Small intestine (tissue), 7 donors: ENCODE results near the gene GBF1. TPM values are rescaled to one million over a fixed set of nuclear protein-coding genes. Genes with fewer than 3 reads are reported as not detected.

ENCODE experiments used
- DNase-seq, 2 donors: peaks; one replicate each; pipeline versions ENCODE4 v3.0.0 to v3.0.0-alpha.2; 2013
- FAIRE-seq: peaks from 2 replicates; lab custom pipeline; 2012; peaks lifted over from hg19 to GRCh38; lab: Jason Lieb, UNC
- H3K27ac ChIP-seq, 3 donors: one replicate each; pipeline ENCODE4 v1.5.1; 2013; ENCODE audit warnings: low read length in 2 of 3, mild to moderate bottlenecking in 2 of 3, control low read depth in 1 of 3, inconsistent platforms in 1 of 3, low read depth in 1 of 3, moderate library complexity in 1 of 3
- H3K27me3 ChIP-seq, 3 donors: one replicate each; pipeline ENCODE4 v1.6.1; 2013; ENCODE audit warnings: low read length in 3 of 3, inconsistent platforms in 1 of 3; ENCODE audit not compliant: control insufficient read depth in 3 of 3, insufficient read depth in 3 of 3
- H3K36me3 ChIP-seq, 3 donors: one replicate each; pipeline ENCODE4 v1.6.1; 2013; ENCODE audit warnings: low read length in 3 of 3, inconsistent platforms in 1 of 3, low read depth in 1 of 3, mild to moderate bottlenecking in 1 of 3, moderate library complexity in 1 of 3; ENCODE audit not compliant: control insufficient read depth in 3 of 3, insufficient read depth in 2 of 3
- H3K4me1 ChIP-seq, 3 donors: one replicate each; pipeline ENCODE4 v1.6.1; 2013; ENCODE audit warnings: low read length in 2 of 3, inconsistent platforms in 1 of 3, low read depth in 1 of 3, mild to moderate bottlenecking in 1 of 3, moderate library complexity in 1 of 3; ENCODE audit not compliant: control insufficient read depth in 3 of 3, insufficient read depth in 2 of 3
- H3K4me3 ChIP-seq, 3 donors: one replicate each; pipeline ENCODE4 v1.5.1; 2013; ENCODE audit warnings: low read length in 3 of 3, control low read depth in 1 of 3, inconsistent platforms in 1 of 3, low read depth in 1 of 3, mild to moderate bottlenecking in 1 of 3, moderate library complexity in 1 of 3
- H3K9me3 ChIP-seq, 2 donors: one replicate each; pipeline ENCODE4 v1.6.1; 2013; ENCODE audit warnings: low read depth in 1 of 2, low read length in 1 of 2; ENCODE audit not compliant: control insufficient read depth in 2 of 2, insufficient read depth in 1 of 2
- WGBS, 3 donors: extraction: QIAGEN DNeasy Blood & Tissue Kit; methylation state at CpG; one replicate each; pipeline ENCODE4 v1.1.7; 2013; 5-methylcytosine and 5-hydroxymethylcytosine counted together
- polyA plus RNA-seq, 4 donors: library from polyadenylated mRNA; stranded (reverse) in 3 of 4; unstranded in 1 of 4; fragments of 200-250 nt in 3 of 4; fragments of 120-200 nt in 1 of 4; gene quantifications; one replicate each; pipeline versions ENCODE4 v1.2.1 to v1.2.3, GENCODE V29; 2013
- donor health status: healthy with polysubstance abuse.
- donor health status: control.
- donor health status: control.
- donor health status: Bipolar disorder and iron deficiency.
- donor health status: healthy.

Gene GBF1
- polyA plus RNA-seq, 4 donors: 13.2 to 53.0 (median 18.4) TPM

DNA sequence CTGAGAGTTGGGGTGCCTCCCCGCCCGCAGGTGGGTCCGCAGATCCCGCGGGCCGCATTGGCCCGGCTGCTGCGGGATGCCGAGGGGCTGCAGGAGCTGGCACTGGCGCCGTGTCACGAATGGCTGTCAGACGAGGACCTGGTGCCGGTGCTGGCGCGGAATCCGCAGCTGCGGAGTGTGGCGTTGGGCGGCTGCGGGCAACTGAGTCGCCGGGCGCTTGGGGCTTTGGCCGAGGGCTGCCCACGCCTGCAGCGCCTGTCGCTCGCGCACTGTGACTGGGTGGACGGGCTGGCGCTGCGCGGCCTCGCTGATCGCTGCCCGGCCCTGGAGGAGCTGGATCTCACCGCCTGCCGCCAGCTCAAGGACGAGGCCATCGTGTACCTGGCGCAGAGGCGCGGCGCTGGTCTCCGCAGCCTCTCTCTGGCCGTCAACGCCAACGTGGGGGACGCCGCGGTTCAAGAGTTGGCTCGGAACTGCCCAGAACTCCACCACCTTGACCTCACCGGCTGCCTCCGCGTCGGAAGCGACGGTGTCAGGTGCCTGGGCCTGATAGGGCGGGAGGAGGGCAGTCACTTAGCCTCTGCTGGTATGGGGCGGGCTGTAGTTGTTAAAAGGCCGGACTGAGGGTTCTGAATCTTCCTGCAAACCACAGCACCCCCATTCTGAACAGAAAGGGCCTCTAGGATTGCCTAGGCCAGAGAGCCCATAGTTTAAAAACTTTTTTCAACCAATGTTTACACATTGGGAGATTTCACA lies 176.6 kb downstream of the GBF1 start:
- Histone ChIP-seq H3K27me3 (peaks cover 0 to 11% (median 2%) of the 10 kb centered on the region in 3 donors), H3K9me3 (no peaks in the 10 kb centered on the region), H3K4me3 (peak overlapping the region; percentile 75 to 82 (median 81)), H3K4me1 (peaks cover 4 to 50% (median 5%) of the 10 kb centered on the region in 3 donors), H3K36me3 (peaks cover 0 to 38% (median 4%) of the 10 kb centered on the region in 3 donors), H3K27ac (peak overlapping the region; percentile 83 to 92 (median 88))
- peak; percentile 62 to 71 for DNase-seq
- 1% methylated on average over 50 to 62 of the region's 62 CpGs for WGBS, 3 donors
- FAIRE-seq: no peak

DNA sequence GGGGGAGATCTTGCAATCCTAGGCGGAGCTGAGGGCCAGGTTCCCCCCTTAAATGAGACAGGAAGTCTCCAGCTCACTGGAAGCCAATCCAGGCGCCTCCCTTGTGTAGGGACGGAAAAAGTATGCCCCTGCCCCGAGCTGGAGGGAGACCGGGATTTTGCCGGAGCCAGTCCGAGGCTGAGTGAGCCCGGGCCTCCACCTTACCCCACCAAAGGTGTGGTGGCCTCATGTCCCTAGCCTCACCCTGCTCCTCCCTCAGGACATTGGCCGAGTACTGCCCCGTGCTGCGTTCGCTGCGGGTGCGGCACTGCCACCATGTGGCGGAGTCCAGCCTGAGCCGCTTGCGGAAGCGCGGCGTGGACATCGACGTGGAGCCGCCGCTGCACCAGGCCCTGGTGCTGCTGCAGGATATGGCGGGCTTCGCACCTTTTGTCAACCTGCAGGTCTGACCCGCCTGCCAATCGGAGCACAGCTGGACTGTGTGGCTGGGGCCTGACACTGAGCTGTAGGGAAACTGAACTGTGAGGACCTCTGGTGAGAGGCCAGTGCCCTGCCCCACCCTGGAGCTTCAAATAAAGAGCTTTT lies 177.3 kb downstream of the GBF1 start:
- peaks cover 0 to 11% (median 2%) of the 10 kb centered on the region in 3 donors for H3K27me3 ChIP-seq
- no peaks in the 10 kb centered on the region for H3K9me3 ChIP-seq
- H3K4me1 ChIP-seq: peaks cover 4 to 43% (median 5%) of the 10 kb centered on the region in 3 donors
- DNase-seq (peak; percentile 88 to 92), FAIRE-seq (no peak)
- peak overlapping the region; percentile 83 to 92 (median 88) for H3K27ac ChIP-seq
- WGBS, 3 donors: 2 to 9% (median 9%) methylated on average over 25 to 28 of the region's 28 CpGs
- peaks cover 0 to 38% (median 4%) of the 10 kb centered on the region in 3 donors for H3K36me3 ChIP-seq
- peak overlapping the region; percentile 75 to 82 (median 81) for H3K4me3 ChIP-seq

DNA sequence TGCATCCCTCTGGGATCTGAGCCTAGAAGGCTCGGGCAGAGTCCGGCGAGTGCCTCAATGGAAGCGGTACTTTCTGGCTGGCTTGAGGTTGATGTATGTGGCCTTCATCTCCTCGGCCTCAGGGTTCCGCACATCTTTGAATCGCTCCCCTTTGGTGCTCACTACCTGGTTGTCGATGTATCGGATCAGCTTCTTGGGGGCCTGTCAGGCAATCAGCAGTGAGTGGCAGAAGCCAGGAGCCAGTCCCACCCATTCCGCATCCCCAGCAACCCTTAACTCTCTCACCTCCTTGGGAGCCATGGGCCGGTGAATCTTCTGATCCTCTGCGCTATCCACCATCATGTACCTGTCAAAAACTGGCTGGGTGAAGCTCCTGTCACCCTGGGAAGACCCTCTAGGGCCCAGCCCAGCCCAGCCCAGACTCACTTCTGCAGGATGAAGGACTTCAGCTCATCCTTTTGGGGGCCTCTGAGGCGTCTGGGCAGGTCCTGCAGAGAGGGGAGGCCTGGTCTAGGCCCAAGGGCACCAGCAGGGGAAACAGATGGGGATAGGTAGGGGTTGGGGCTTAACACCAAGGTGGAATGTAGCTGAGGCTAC lies 178.1 kb downstream of the GBF1 start:
- FAIRE-seq (no peak), DNase-seq (no peak)
- peaks cover 0 to 7% (median 0%) of the 10 kb centered on the region in 3 donors for H3K27me3 ChIP-seq
- peaks cover 0 to 43% (median 4%) of the 10 kb centered on the region in 3 donors for H3K36me3 ChIP-seq
- no peak overlapping the region for H3K27ac ChIP-seq
- peak overlapping the region in 2 of 3 donors; percentile 81 to 82 for H3K4me3 ChIP-seq
- H3K9me3 ChIP-seq: no peaks in the 10 kb centered on the region
- 91 to 96% (median 93%) methylated on average over 13 of the region's 13 CpGs for WGBS, 3 donors
- peaks cover 4 to 35% (median 5%) of the 10 kb centered on the region in 3 donors for H3K4me1 ChIP-seq

DNA sequence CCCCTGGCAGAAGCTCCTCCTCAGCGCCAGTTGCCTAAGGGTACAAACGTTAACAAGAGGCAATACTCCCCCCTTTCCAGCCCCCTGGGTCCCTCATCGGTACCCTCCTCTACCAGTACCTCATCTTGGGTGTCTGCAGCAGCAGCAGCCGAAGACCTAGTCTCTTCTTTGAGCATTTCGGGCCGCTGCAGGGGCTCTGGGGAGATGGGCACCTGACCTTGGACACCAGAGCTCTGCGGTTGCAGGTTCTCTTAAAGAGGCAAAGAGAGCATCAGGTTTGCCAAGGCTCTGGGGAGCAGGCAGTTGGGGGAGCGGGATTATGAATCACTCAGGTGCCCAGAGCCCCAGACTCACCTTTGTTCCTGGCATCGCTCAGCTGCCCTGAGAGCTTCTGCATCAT lies 178.8 kb downstream of the GBF1 start:
- H3K4me1 ChIP-seq: peaks cover 4 to 29% (median 5%) of the 10 kb centered on the region in 3 donors
- 83 to 92% (median 89%) methylated on average over 9 of the region's 9 CpGs for WGBS, 3 donors
- peaks cover 0 to 2% (median 0%) of the 10 kb centered on the region in 3 donors for H3K27me3 ChIP-seq
- H3K27ac ChIP-seq: no peak overlapping the region
- DNase-seq (no peak), FAIRE-seq (no peak)
- no peak overlapping the region for H3K4me3 ChIP-seq
- H3K36me3 ChIP-seq: peaks cover 0 to 44% (median 4%) of the 10 kb centered on the region in 3 donors
- no peaks in the 10 kb centered on the region for H3K9me3 ChIP-seq

DNA sequence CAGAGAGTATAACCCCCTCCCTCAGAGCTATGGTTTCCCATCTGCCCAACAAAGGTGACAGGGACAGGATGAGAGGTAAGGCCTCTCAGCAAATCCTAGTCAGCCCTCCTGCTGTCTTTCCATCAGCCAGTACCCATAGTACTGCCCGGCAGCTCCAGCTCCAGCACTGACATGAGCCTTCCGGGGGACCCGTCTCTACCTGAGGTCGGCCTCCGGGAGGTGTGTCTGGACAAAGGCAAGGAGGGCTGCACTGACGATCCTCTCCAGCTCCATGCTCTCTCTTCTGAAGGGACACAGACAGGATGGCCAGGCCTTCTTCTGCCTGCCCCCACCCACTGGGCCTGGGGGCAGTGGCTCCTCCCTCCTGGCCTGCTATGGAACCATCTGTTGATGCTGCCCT lies 179.6 kb downstream of the GBF1 start:
- Histone ChIP-seq H3K4me3 (no peak overlapping the region), H3K27ac (no peak overlapping the region), H3K27me3 (no peaks in the 10 kb centered on the region), H3K9me3 (no peaks in the 10 kb centered on the region), H3K36me3 (peaks cover 0 to 49% (median 4%) of the 10 kb centered on the region in 3 donors), H3K4me1 (peaks cover 3 to 22% (median 4%) of the 10 kb centered on the region in 3 donors)
- FAIRE-seq: no peak
- WGBS, 3 donors: 88 to 95% (median 89%) methylated on average over 6 of the region's 6 CpGs
- no peak for DNase-seq

DNA sequence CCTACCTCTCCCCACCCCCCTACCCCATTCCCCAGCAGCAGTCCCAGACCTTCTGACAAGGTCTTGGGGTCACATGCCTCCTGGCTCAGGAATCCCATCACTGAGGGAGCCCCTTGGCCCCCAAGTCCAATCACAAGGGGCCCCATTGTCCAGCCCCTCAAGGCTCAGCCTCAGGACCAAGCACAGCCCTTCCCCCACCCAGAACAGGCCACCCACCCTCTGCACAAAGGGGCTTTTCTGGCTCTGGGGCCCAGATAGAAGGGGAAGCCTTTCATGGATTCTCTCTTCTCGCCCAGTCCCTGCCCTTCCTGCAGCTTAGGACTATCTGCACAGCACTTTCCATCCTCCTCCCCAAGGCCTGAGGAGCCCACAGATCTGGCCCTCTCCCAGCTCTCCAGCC lies 180.1 kb downstream of the GBF1 start:
- Histone ChIP-seq H3K27ac (no peak overlapping the region), H3K4me1 (peaks cover 0 to 18% (median 0%) of the 10 kb centered on the region in 3 donors), H3K4me3 (no peak overlapping the region), H3K27me3 (no peaks in the 10 kb centered on the region), H3K9me3 (no peaks in the 10 kb centered on the region), H3K36me3 (peaks cover 0 to 49% (median 4%) of the 10 kb centered on the region in 3 donors)
- WGBS, 3 donors: 86 to 100% (median 100%) methylated on average over 1 of the region's 1 CpG
- DNase-seq (no peak), FAIRE-seq (no peak)

DNA sequence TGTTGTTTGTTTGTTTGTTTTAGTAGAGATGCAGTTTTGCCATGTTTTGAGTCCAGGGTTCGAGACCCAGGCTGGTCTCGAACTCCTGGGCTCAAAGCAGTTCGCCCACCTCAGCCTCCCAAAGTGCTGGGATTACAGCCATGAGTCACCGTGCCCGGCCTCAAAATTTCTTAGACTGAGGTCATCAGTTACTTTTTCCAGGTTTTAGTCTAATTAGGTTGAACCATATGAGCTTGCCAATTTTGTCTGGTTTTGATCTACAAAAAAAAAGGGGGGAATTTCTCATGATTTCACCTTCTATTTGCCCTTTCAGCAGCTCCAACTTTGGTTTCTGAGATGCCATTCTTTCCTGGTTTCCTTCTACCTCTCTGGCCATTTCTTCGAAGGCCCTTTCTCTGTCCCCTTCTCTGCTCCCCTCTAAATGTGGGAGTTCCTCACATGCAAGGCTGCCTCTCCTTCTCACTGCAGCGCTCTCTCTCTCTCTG lies 181.5 kb downstream of the GBF1 start:
- no peaks in the 10 kb centered on the region for H3K9me3 ChIP-seq
- FAIRE-seq (no peak), DNase-seq (no peak)
- peaks cover 0 to 23% (median 0%) of the 10 kb centered on the region in 3 donors for H3K4me1 ChIP-seq
- no peak overlapping the region for H3K27ac ChIP-seq
- no peak overlapping the region for H3K4me3 ChIP-seq
- H3K36me3 ChIP-seq: peaks cover 0 to 49% (median 4%) of the 10 kb centered on the region in 3 donors
- 90 to 93% (median 90%) methylated on average over 7 of the region's 7 CpGs for WGBS, 3 donors
- no peaks in the 10 kb centered on the region for H3K27me3 ChIP-seq

DNA sequence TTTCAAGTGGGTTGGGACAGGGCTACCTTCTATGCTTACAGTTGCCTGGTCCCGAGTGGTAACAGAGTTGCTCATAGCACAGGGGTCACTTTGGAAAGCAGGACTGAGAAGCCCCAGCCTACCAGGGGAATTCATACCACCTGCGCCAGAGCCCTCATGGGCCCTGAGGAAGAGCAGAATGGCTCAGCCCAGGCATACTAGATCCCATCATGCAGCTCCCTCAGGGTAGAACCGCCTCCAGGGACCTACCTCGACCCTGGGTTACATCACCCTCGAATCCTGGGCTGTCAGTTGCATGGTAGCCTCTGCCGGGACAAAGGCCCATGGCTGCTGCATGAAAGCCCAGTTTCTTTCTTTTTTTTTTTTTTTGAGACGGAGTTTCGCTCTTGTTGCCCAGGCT lies 184.1 kb downstream of the GBF1 start:
- Histone ChIP-seq H3K27me3 (no peaks in the 10 kb centered on the region), H3K9me3 (no peaks in the 10 kb centered on the region), H3K27ac (no peak overlapping the region), H3K4me1 (peaks cover 0 to 18% (median 0%) of the 10 kb centered on the region in 3 donors), H3K36me3 (peaks cover 0 to 26% (median 0%) of the 10 kb centered on the region in 3 donors), H3K4me3 (no peak overlapping the region)
- DNase-seq (no peak), FAIRE-seq (no peak)
- WGBS, 3 donors: 89 to 96% (median 91%) methylated on average over 8 of the region's 8 CpGs
